Astrocyte (in vitro differentiated cells and primary cell): Measurements from ENCODE around the gene CSNK1E.

Experiments used
- EZH2 ChIP-seq: IDR thresholded peaks from 2 replicates; pipeline ENCODE4 v1.6.1; 2012; ENCODE audit warnings: mild to moderate bottlenecking, low read length, inconsistent platforms; ENCODE audit not compliant: insufficient read depth
- TF ChIP-seq, protein P1 (sequence below): IDR thresholded peaks from 2 replicates; pipeline ENCODE4 v1.5.1; 2011; ENCODE audit warnings: low read depth, mild to moderate bottlenecking, inconsistent platforms, low read length, moderate library complexity; ENCODE audit not compliant: insufficient read depth

DNA sequence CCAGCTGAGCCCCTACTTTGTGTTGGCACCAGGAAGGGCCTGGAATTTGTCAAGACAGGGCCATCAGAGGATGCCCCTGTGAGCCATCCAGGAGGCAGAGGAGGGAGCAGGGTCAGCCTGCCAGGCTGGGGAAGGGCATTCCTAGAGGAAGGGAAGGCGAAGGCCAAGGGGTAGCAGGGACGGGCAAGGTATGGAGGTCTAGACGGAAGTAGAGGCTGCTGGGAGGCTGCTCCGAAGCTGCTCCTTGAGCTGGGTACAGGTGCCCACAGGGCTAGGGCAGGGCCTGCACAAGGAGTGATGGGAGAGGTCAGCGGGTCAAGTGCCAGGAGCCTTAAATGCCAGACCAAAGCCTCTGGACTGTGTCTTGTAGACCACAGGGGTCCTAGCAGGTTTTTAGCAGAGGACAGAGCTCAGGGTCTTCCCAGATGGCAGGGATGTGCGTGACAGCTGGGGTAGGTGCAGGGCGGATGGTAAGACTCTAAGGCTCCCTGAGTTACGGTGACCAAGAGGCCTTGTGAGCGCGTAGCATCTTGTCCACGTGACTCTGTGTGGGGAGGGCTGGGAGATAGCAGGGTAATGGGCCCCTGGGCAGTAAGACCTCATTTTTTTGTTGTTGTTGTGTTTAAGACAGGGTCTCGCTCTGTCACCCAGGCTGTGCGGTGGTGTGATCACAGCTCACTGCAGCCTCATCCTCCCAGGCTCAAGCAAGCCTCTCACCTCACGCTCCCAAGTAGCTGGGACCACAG, 31.7 kb upstream of the CSNK1E start:
- TF ChIP-seq, protein P1, sequence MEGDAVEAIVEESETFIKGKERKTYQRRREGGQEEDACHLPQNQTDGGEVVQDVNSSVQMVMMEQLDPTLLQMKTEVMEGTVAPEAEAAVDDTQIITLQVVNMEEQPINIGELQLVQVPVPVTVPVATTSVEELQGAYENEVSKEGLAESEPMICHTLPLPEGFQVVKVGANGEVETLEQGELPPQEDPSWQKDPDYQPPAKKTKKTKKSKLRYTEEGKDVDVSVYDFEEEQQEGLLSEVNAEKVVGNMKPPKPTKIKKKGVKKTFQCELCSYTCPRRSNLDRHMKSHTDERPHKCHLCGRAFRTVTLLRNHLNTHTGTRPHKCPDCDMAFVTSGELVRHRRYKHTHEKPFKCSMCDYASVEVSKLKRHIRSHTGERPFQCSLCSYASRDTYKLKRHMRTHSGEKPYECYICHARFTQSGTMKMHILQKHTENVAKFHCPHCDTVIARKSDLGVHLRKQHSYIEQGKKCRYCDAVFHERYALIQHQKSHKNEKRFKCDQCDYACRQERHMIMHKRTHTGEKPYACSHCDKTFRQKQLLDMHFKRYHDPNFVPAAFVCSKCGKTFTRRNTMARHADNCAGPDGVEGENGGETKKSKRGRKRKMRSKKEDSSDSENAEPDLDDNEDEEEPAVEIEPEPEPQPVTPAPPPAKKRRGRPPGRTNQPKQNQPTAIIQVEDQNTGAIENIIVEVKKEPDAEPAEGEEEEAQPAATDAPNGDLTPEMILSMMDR, result no peak
- no peak for TF ChIP-seq EZH2
